AG08395 (cell line): ENCODE results near the gene ASAP2.
"Not testable (repeated sequence)": the region's sequence is repeated elsewhere in the genome, so short reads cannot be mapped to it uniquely, and the experiment has no call there.

Experiments used
- DNase-seq: peaks from one replicate; pipeline ENCODE4 v3.0.0; 2012; ENCODE audit warnings: mixed read lengths, low spot score

ASAP2 gene

DNA sequence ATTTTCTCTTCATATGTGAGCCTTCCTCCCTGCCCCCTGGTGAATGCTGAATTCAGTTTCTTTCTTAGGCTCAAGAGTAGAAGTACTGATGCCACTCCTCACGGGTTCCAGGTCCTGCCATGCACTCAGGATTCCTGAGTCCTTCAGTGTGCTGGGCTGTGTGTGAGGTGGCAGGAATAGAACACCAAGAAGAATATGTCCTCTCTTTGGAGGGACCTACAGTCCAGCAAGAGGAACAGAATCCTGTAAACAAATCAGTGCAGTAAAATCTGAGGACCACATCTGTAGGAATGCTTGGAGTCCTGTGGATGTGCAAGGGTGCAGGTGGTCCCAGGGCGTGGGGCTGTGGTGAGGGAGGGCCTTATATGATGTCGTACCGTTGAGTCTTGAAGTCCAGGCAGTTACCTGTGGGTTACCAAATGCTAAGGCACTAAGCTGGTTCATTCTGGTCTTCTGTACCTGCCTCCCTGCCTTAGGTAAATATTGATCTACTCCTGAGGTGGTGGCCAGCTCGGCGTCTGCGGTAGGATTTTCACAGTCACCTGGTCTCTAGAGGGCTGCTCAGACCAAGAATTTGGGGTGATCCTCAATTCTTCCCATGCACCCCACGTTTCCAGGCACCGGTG is 5.5 kb downstream of the ASAP2 start:
- DNase-seq = no peak

DNA sequence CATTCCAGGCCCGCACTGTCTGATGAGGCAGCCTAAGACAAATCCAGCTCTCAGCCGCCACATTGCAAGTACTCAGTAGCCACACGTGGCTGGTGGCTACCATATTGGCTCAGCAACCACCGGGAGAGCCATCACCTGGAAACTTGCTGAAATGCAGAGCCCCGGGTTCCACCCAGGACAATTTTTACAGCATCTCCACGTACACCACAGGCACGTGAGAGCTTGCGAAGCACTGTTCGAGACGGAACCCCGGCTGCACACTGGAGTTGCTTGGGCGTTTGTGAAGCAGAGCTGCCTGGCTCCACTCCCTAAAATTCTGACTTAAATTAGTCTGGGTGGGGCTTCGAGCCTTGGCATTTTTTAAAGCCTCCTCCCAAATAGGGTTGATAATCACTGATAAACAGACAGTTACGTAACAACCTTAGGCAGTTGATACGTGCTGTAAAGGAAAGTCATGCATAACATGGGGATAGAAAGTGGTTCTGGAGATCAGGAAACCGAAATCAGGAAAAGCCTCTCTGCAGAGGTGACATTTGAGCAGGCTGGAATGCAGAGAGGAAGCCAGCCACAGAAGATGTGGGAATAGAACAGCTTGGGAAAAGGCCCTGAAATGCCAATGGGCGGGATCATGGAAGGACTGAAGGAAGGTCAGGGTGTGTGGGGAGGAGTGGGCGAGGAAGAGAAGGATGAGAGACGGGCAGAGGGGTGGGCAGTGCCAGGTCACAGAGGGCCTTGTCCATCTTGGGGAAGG is 6.2 kb downstream of the ASAP2 start:
- DNase-seq = no peak

DNA sequence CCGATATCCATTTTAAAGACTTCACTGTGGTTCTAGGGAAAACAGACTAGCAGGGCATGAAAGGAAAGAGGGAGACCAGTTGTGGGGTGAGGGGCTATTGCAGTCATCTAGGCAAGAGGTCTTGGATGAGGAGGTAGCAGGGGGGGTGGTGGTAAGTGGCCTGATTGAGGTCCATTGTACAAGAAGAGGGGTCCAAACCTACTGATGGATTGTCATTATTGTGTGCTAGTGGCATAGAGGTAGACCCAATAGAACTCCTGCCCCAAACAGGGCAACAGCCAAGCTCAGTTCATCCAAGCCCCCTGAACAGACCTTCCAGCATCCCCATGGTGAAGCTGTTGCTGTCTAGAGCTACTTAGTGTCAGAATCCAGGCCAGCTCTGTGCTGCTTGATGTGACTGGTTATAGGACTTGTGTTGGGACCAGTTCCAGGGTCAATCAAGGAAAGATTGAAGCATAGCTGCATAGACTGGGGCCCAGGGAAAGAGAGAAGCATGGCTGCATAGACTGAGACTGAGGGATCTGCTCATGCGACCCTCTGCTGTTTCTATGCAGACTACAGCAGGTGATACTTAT is 7.0 kb downstream of the ASAP2 start:
- no peak for DNase-seq

DNA sequence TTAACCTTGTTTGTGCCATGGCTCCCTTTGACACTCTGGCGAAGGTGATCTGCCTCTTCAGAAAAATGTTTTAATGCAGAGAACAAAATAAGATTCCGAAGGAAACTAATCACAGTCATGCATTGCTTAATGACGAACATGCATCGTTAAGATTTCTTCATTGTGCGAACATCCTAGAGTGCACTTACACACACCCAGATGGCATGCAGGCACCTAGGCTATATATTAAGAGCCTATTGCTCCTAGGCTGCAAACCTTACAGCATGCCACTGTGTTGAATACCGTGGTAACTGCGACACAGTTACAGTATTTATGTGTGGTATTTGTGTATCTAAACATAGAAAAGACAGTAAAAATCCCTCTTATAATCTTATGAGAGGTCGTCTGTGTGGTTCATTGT is 8.3 kb downstream of the ASAP2 start:
- no peak for DNase-seq

DNA sequence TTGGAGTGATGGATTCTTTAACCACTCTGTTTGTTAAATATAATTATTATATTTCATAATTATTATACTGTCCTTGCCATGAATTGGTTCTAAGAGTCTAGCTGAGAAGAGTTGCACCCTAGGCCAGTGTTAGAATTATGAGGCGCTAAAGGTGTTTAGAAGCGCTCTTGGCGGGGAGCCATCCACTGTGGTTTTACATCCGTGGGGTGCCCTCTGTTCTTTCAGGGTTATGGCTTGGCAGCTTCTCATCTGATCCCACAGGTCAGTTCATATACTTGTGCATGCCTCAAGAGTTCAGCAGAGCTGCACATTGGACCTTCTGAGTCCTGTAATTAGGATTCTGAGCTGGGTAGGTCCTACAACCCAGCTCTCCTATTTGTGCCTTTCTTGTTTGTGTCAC is 9.1 kb downstream of the ASAP2 start:
- DNase-seq = no peak

DNA sequence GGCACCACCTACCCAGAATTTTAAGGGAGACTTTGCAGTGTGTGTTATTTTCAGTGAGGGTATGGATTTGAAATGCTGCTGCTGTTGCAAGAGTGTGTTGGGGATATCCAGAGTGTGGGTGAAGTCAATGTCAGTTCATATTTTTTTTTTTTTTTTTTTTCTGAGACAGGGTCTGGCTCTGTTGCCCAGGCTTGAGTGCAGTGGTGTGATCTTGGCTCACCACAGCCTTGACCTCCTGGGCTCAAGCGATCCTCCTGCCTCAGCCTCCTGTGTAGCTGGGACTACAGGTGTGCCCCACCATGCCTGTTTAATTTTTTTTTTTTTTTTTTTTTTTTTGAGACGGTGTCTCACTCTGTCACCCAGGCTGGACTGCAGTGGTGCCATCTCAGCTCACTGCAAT is 9.5 kb downstream of the ASAP2 start:
- not testable (repeated sequence) for DNase-seq

DNA sequence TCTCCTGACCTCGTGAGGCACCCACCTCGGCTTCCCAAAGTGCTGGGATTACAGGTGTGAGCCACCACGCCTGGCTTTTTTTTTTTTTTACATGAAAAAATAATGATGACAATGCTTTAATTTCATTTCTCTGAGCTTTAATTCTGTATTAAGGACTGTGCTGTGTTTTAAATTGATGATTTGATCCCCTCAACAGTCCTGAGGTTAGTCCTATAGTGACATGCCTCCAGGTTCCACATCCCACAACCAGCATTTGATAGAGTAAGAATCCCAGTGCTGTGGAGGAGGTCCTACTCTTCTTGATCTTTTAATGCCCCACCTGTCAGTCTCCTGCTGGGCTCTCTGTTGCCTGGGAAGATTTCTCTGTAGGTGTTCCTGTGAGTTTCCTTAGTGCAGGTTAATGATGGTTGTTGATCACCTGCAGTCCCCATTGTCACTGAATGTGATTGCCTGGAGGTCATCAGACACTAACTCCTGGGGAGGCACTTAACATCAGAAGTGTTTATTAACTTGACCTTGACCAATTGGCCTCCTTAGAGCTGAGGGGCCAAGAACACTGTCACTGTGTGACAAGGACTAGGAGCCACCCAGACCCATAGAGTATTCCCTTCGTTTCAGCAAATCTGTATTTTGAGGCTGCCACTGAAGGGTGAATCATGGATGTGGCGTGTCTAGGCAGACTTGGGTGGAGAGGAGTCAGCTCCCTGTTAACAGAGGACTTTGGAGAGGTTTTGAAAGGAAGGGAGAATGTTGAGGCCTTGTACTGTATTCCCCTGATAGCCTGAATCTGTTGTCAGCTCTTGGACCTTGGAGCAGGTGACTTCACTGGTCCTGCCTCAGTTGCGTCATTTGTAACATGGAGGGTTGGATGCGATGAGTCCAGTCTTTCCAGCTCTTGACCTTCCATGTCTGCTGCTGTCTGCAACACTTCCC is 11.5 kb downstream of the ASAP2 start:
- no peak for DNase-seq

DNA sequence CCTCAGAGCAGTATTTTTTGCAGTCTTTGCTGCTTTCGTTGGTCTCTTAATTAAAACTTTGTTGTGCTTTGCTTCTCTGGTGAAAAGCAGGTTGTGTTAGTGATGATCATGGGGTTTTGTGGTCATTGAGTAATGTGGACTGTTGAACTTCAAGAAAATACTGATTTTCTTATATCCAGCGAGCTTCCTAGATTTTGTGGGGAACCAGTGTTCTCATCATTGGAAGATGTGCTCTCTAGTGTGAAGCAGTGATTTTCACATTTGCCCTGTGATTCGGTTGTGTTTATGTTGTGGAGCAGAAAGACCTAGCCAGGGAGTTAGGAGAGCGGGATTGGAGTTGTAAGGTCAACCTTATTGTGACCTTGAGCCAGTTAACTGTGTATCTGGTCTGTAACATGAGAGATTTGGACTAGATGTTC is 12.4 kb downstream of the ASAP2 start:
- DNase-seq = no peak

DNA sequence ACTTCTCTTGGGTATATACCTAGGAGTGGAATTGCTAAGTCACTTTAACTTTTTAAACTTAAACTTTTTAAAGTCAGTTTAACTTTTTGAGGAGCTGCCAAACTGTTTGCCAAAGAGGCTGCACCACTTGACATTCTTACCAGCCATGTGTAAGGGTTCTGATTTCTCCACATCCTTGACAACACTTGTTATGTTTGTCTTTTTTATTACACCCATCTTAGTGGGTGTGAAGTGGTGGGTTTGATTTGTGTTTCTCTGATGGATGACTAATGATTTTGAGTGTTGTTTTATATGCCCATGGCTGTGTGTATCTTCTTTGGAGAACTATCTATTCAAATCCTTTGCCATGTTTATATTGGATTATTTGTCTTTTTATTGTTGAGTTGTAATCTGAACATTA is 13.6 kb downstream of the ASAP2 start:
- no peak for DNase-seq

DNA sequence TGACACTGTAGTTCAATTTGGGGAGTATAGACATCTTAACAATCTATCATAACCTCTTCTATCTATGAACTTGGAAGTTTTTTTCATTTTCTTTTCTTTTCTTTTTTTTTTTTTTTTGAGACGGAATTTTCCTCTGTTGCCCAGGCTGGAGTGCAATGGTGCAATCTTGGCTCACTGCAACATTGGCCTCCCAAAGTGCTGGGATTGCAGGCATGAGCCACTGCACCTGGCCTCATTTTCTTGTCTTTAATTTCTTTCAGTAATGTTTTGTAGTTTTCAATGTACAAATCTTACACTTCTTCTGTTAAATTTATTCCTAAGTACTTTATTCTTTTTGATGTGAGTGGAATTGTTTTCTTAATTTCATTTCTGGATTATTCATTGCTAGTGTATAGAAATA is 14.6 kb downstream of the ASAP2 start:
- no peak for DNase-seq

DNA sequence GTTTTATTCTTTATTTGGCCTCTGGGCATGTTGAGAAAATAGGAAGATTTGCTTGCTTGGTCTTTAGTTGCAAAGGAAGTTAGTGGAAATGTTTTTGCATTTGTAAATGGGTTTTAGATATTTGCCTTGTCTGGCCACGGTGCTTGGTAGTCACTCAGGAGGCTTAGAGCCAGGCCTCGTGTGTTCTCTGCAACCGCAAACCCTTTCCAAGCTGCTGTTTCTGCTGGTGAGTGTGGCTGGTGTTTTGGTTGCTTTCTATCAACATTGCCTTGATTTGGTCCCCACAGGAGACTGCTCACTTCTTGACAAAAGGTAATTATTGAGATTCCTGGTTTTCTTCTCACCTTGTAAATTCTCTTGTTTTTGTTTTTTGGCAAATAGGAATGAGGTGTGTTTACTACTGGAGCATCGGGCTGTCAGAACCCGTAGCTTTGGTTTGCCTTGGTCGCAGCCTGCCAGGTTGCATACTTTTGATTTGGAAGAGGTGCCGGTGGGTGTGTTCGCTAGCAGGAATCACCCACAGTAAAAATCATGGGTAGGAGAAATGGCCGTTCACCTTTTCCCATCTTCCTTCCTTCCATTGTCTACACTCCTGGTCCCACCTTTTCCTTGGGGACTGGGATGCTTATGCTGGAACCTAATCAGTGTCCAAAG is 15.8 kb downstream of the ASAP2 start:
- no peak for DNase-seq

DNA sequence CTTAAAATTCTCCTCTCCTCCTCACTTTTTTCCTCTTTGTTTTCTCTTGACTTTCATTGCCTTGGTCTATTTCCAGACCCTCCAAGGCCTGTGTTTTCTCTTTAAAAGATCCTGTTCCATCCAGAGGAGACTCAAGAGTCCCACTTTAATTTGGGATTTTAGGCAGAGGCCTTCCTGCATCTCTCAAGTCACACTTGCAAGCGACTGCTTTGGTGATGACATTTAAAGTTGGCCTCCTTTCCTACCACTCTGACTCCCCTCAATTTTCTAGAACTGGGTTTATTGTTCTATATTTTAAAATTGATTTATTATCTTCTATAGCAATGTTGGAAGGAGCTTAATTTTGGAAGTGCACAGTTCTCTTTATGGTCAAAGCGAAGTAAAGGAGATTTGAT is 16.3 kb downstream of the ASAP2 start:
- DNase-seq = no peak

DNA sequence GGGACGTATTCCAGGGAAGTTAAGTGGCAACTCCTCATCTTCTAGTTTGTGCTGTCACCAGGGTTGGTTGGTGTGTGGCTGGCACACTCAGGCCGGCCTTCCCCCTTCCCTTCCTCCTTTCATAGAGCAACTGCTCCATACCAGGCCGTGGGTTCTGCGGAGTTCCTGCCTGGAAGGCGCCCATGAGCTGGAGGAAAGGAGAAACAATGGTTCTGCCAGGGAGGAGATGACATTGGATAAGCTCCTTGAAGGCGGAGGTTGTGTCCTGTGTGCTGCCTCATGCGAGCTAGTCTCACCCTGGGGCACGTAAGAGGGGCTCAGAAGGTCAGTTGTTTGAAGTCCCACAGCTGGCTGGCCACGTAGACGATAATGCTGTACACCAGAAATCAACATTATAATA is 19.2 kb downstream of the ASAP2 start:
- DNase-seq = no peak

DNA sequence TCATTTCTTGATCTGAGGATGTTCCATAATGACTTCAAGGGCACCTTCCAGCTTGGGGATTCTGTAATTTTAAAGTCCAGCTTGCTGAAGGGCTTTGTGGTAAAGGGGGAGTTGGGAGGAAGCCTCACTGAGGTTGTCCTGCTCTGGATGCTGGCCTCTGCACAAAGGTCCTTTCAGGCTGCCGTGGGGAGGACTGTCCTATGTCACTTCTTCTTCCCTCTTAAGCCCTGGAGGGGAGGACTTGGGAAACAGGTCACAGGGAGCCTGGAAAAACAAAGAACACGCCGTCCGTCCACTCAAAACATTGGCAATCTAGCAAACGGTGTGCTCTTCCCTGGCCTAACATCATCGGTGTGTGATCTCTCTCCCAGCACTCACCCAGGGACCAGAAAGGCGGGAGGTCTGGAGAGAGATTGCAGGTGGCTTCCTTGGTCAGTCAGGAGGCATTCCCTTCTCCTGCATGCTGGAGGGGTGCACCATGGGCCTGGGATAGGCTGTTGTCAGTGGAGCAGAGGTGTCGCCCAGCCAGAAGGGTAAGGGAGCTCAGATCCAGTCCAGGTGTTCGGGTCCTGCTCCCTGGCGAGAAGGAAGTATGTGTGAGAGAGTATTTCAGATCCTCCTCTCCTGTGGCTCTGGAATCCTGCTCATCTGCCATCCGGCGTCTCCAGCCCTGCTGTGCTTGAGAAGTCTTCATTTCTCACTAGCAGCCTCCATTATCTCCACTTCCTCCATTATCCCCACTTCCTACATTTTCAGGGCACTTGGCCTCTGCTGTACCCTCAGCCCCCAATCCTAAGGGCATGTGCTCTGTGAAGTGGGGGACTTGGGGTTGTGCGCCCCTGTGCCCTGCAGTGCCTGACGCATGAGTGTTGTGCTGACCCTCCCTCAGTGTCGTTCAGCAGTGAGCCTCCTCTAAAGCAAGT is 20.1 kb downstream of the ASAP2 start:
- DNase-seq = no peak

DNA sequence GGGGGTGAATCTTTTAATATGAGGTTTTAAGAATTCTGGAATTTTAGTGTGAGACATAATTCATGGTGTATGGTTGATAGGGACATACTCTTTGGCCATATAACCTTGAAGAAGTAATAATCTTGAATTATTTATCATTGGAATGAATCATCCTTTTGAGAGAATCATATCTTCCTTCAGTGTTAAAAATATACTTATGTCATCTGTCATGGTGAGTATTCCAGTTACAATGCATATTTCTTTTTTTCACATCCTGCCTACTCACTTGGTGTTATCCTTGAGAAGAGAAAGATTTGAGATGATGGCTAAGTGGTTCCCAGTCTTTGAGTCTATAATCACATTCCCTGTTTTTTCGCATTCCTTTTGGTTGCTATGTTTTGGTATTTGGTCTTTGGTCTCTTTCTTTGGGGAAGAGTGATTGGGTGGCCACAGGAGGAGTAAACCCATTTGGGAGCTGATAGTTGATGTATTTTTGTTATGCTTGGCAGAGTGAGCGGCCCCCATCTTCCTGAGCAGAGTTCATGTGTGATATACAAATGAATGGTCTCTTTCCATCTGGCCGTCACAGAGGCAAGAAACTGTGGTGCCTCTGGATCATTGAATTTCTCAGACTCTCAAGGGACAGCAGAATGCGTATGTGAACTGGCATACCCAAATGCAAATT is 21.6 kb downstream of the ASAP2 start:
- DNase-seq = peak; percentile 32

DNA sequence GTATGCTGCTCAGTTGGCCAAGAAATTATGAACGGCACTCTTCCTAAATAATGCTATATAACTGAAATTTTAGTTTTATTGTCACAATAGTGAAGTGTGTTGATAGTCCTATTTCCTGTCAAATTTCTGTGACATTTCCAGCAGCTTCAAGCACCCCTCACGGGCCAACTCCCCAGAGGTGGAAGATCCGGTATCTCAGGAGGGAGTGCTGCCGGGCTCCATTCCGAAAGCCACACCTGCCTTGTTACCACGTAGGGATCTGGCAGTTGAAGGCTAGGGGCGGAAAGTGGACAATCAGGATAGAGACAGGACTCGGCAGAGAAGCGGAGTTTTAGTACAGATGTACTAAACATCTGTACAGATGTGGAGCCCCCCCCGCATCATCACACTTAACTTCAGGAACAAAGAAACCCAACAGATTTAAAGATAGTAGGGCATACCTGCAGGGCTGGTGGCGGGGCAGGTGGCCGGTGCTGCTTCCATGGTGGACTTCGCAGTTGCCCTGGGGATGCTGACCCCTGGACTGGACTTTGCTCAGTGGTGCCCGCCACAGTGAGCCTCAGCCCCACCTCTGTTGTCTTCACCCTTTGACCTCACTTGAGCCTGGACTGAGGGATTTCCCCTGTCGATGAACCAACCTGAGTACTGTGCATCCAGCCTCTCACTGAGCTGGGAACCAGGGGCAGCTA is 22.3 kb downstream of the ASAP2 start:
- DNase-seq = no peak

DNA sequence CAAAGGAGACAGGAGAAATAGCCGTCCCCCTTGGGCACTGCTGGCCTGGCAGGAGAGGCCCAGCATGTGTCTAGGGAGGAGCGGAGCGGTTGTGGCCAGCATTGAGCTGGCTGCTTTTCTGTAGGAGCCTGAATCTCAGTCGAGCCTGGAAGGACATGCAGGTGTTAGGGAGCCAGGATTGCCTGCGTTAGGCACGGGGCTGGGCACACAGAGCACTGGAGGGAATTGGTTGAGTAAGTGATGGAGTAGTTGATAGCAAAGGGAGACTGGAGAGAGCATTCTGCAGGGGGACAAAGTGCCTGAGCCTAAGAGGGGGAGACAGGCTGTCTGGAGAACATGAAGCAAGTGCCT is 22.8 kb downstream of the ASAP2 start:
- no peak for DNase-seq

DNA sequence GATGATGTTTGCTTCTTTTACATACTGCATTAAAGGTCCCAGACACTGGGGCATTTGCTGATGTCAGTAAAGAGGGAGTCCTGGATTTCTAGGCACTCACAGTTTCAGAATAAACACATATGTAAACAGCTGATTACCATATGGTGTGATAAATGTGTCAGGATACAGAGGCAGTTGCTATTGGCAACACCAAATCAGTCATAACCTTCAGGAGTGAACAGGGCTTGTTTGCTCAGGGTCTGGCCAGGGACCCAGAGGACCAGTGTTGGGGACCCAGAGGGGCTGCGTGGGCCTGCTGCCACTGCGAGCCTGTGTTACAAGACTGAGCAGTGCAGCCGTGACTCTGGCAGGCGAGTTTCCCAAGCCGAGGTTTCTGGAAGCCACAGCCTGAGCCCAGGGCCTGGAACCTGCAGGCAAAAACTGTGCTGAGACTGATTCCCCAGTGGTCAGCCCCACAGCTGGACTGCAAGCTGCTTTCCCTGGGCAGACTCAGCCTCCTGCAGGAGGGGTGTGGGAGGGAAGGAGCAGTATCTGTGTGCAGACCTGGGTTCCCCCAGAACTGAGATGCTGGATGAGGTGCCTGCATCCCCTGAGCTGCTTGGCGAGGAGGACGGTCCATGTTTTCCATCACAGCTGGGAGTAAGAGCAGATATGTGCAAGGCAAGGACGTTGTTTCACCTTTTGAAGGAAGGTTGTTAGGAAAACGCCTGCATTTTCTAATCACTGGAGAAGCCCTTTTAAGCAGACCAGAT is 23.6 kb downstream of the ASAP2 start:
- peak; percentile 32 for DNase-seq

DNA sequence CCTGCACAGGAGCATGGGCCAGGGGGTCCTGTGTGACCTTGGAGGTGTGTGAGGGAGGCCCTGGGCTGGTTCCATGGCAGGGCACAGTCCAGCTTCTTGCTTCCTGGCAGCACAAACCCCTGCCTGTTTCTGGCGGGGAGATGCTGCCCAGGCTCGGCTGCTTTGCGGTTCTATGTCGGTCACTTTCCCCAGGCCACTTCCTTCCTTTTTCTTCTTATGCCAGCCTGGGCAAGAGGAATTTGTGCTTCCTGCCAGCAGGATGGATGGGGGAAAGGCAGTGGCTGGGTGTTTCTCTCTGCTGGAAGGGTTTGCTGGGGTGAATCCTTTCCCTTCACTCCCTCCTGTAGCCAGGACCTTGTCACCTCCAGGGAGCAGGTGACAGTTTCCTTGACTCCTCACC is 24.3 kb downstream of the ASAP2 start:
- peak; percentile 25 for DNase-seq
